Cardiac fibroblast (primary cell): Measurements from ENCODE around the gene BSN.

Experiments
- DNase-seq, 2 donors: peaks; one replicate each; pipeline versions ENCODE4 v3.0.0 to v3.0.0-alpha.2; 2010; ENCODE audit warnings: low read depth in 2 of 2
- H3K4me3 ChIP-seq, 2 donors: replicated peaks in 1 of 2; 1 replicate in 1 of 2; 2 replicates in 1 of 2; pipeline ENCODE4 v1.5.1; 2011; ENCODE audit warnings: low read depth in 2 of 2, low read length in 2 of 2, mild to moderate bottlenecking in 2 of 2, moderate library complexity in 1 of 2
- CTCF ChIP-seq: IDR thresholded peaks from one replicate; pipeline ENCODE4 v1.5.1; 2011; ENCODE audit warnings: low read depth, mild to moderate bottlenecking, low read length, inconsistent platforms

Gene BSN

GRCh38 chr3:49668414-49668797, 114.1 kb downstream of the BSN start:
- TF ChIP-seq CTCF: no peak
- H3K4me3 ChIP-seq: no peak overlapping the region
- no peak for DNase-seq

- TF ChIP-seq CTCF: no peak
- DNase-seq: no peak
Measured at GRCh38 chr3:49668861-49669260, 114.6 kb downstream of the BSN start.

GRCh38 chr3:49669352-49669751, 115.1 kb downstream of the BSN start:
- H3K4me3 ChIP-seq: no peak overlapping the region
- TF ChIP-seq CTCF: no peak
- no peak for DNase-seq

More at GRCh38 chr3:49668861-49669260, 114.6 kb downstream of the BSN start:
- no peak overlapping the region for H3K4me3 ChIP-seq

GRCh38 chr3:49670940-49671290, 116.6 kb downstream of the BSN start:
- no peak for DNase-seq
- no peak overlapping the region for H3K4me3 ChIP-seq
- TF ChIP-seq CTCF: no peak

- DNase-seq: peak; percentile 70 to 71
- no peak overlapping the region for H3K4me3 ChIP-seq
- TF ChIP-seq CTCF: peak; percentile 86
Measured at GRCh38 chr3:49671291-49672288, 117.3 kb downstream of the BSN start.

- peak in 1 of 2 donors; percentile 23 for DNase-seq
- peak overlapping the region; percentile 76 to 88 for H3K4me3 ChIP-seq
Measured at GRCh38 chr3:49673121-49673714, 118.9 kb downstream of the BSN start.

More at GRCh38 chr3:49673121-49673714, 118.9 kb downstream of the BSN start:
- TF ChIP-seq CTCF: no peak
